Nephron (organoid): ENCODE measurements around the gene AKR1B15.
A peak's percentile ranks its signal among the peaks of the same experiment; 100 is the strongest.
"Not testable (repeated sequence)": the region's sequence is repeated elsewhere in the genome, so short reads cannot be mapped to it uniquely, and the experiment has no call there.

Experiments
- H3K27ac Mint-ChIP-seq, 3 experiments: 2 replicates each; pipeline ENCODE4 v1.8.0; 2020; ENCODE audit warnings: mixed read lengths in 3 of 3, mild to moderate bottlenecking in 2 of 3, moderate library complexity in 1 of 3
- H3K27me3 Mint-ChIP-seq: 2 replicates; pipeline ENCODE4 v1.8.0; 2021; ENCODE audit warnings: low read depth, mild to moderate bottlenecking, moderate library complexity, mixed read lengths
- H3K36me3 Mint-ChIP-seq: 2 replicates; pipeline ENCODE4 v1.8.0; 2020; ENCODE audit warnings: low read depth, mixed read lengths
- H3K4me1 Mint-ChIP-seq: 2 replicates; pipeline ENCODE4 v1.8.0; 2020; ENCODE audit warnings: mixed read lengths
- H3K4me3 Mint-ChIP-seq, 3 experiments: 2 replicates each; pipeline ENCODE4 v1.8.0; 2020; ENCODE audit warnings: mild to moderate bottlenecking in 3 of 3, mixed read lengths in 3 of 3, moderate library complexity in 2 of 3
- H3K9me3 Mint-ChIP-seq: 2 replicates; pipeline ENCODE4 v1.8.0; 2020; ENCODE audit warnings: mixed read lengths
- CTCF ChIP-seq, 3 experiments: fragments of 200-600 bp; sonication (generic); IDR thresholded peaks; one replicate each; pipeline ENCODE4 v1.5.0; 2021; ENCODE audit warnings: antibody characterized with exemption in 3 of 3; ENCODE audit not compliant: unreplicated experiment in 3 of 3

The AKR1B15 gene

GRCh38 chr7:134549366-134549765 is 456 bp downstream of the AKR1B15 start:
- peaks cover 26% of the 10 kb centered on the region for H3K27me3 Mint-ChIP-seq

GRCh38 chr7:134552105-134552504 is 3.2 kb downstream of the AKR1B15 start:
- peak in 2 of 3 experiments; percentile 9 to 26 for TF ChIP-seq CTCF (IDR thresholded peaks at IDR 0.05; ENCODE audit: unreplicated experiment in 3 of 3)
- Mint-ChIP-seq H3K27me3 (peaks cover 17% of the 10 kb centered on the region), H3K36me3 (no peaks in the 10 kb centered on the region), H3K4me1 (peaks cover 44% of the 10 kb centered on the region), H3K9me3 (no peaks in the 10 kb centered on the region), H3K27ac (no peak overlapping the region), H3K4me3 (peak overlapping the region in 1 of 3 experiments; percentile 26)

More at GRCh38 chr7:134549366-134549765, 456 bp downstream of the AKR1B15 start:
- H3K36me3 Mint-ChIP-seq: no peaks in the 10 kb centered on the region
- peak overlapping the region in 1 of 3 experiments; percentile 40 for H3K4me3 Mint-ChIP-seq
- H3K9me3 Mint-ChIP-seq: no peaks in the 10 kb centered on the region
- no peak for TF ChIP-seq CTCF (IDR thresholded peaks at IDR 0.05; ENCODE audit: unreplicated experiment in 3 of 3)
- H3K27ac Mint-ChIP-seq: peak overlapping the region in 2 of 3 experiments; percentile 3 to 19
- H3K4me1 Mint-ChIP-seq: peaks cover 51% of the 10 kb centered on the region

GRCh38 chr7:134553976-134554375 is 5.1 kb downstream of the AKR1B15 start:
- H3K27me3 Mint-ChIP-seq: peaks cover 17% of the 10 kb centered on the region
- no peaks in the 10 kb centered on the region for H3K9me3 Mint-ChIP-seq
- H3K36me3 Mint-ChIP-seq: no peaks in the 10 kb centered on the region

GRCh38 chr7:134554417-134554966 is 5.6 kb downstream of the AKR1B15 start:
- no peak for TF ChIP-seq CTCF (IDR thresholded peaks at IDR 0.05; ENCODE audit: unreplicated experiment in 3 of 3)
- H3K27me3 Mint-ChIP-seq: peaks cover 14% of the 10 kb centered on the region
- H3K27ac Mint-ChIP-seq: no peak overlapping the region
- H3K9me3 Mint-ChIP-seq: no peaks in the 10 kb centered on the region
- H3K4me1 Mint-ChIP-seq: peaks cover 20% of the 10 kb centered on the region
- H3K4me3 Mint-ChIP-seq: no peak overlapping the region
- no peaks in the 10 kb centered on the region for H3K36me3 Mint-ChIP-seq

More at GRCh38 chr7:134553976-134554375, 5.1 kb downstream of the AKR1B15 start:
- H3K4me3 Mint-ChIP-seq: no peak overlapping the region
- peaks cover 26% of the 10 kb centered on the region for H3K4me1 Mint-ChIP-seq
- H3K27ac Mint-ChIP-seq: no peak overlapping the region
- TF ChIP-seq CTCF (IDR thresholded peaks at IDR 0.05; ENCODE audit: unreplicated experiment in 3 of 3): peak in 2 of 3 experiments; percentile 9 to 24

GRCh38 chr7:134557391-134557790 is 8.5 kb downstream of the AKR1B15 start:
- no peak for TF ChIP-seq CTCF (IDR thresholded peaks at IDR 0.05; ENCODE audit: unreplicated experiment in 3 of 3)
- H3K4me3 Mint-ChIP-seq: no peak overlapping the region
- H3K27ac Mint-ChIP-seq: no peak overlapping the region
- H3K9me3 Mint-ChIP-seq: peaks cover 3% of the 10 kb centered on the region
- H3K4me1 Mint-ChIP-seq: no peaks in the 10 kb centered on the region
- no peaks in the 10 kb centered on the region for H3K36me3 Mint-ChIP-seq
- no peaks in the 10 kb centered on the region for H3K27me3 Mint-ChIP-seq

GRCh38 chr7:134558370-134558769 is 9.5 kb downstream of the AKR1B15 start:
- Mint-ChIP-seq H3K27me3 (peaks cover 3% of the 10 kb centered on the region), H3K9me3 (peaks cover 8% of the 10 kb centered on the region), H3K27ac (no peak overlapping the region), H3K4me1 (no peaks in the 10 kb centered on the region), H3K36me3 (no peaks in the 10 kb centered on the region), H3K4me3 (no peak overlapping the region)
- no peak for TF ChIP-seq CTCF (IDR thresholded peaks at IDR 0.05; ENCODE audit: unreplicated experiment in 3 of 3)

GRCh38 chr7:134561616-134562015 is 12.7 kb downstream of the AKR1B15 start:
- not testable (repeated sequence) for H3K27me3 Mint-ChIP-seq, H3K36me3 Mint-ChIP-seq, H3K27ac Mint-ChIP-seq, H3K4me1 Mint-ChIP-seq, H3K4me3 Mint-ChIP-seq
- H3K9me3 Mint-ChIP-seq: peaks cover 13% of the 10 kb centered on the region
